Frontal cortex (tissue), 4 donors: Measurements from ENCODE around the gene TUBA4B. TPM values are rescaled to one million over a fixed set of nuclear protein-coding genes. Genes with fewer than 3 reads are reported as not detected.
"Not testable (repeated sequence)": the region's sequence is repeated elsewhere in the genome, so short reads cannot be mapped to it uniquely, and the experiment has no call there.

Experiments used
- DNase-seq, 2 donors: peaks; one replicate each; pipeline ENCODE4 v3.0.0; 2012; ENCODE audit warnings: low spot score in 2 of 2
- FAIRE-seq: peaks from 2 replicates; lab custom pipeline; 2012; peaks lifted over from hg19 to GRCh38; lab: Jason Lieb, UNC
- total RNA-seq: library from RNA; depleted of rRNA; stranded (reverse); fragments of >200 nt; gene quantifications from one replicate; pipeline ENCODE4 v1.2.3, GENCODE V29; 2014
- donor health status: control.
- donor health status: control.
- donor health status: control.

Gene TUBA4B
- total RNA-seq, 1 donor from 2014 or later = not detected

- DNase-seq (no peak), FAIRE-seq (no peak)
Measured at GRCh38 chr2:219246559-219246958, 6.5 kb upstream of the TUBA4B start.

- FAIRE-seq = no peak
- no peak for DNase-seq
Measured at GRCh38 chr2:219247678-219248642, 5.1 kb upstream of the TUBA4B start.

GRCh38 chr2:219248845-219249202, 4.2 kb upstream of the TUBA4B start:
- FAIRE-seq = no peak
- DNase-seq = no peak

- DNase-seq (no peak), FAIRE-seq (no peak)
Measured at GRCh38 chr2:219249203-219249980, 3.7 kb upstream of the TUBA4B start.

GRCh38 chr2:219250049-219250781, 2.8 kb upstream of the TUBA4B start:
- no peak for DNase-seq
- no peak for FAIRE-seq

GRCh38 chr2:219251656-219252055, 1.4 kb upstream of the TUBA4B start:
- no peak for FAIRE-seq
- no peak for DNase-seq

GRCh38 chr2:219252084-219252483, 959 bp upstream of the TUBA4B start:
- DNase-seq = no peak
- FAIRE-seq = no peak

GRCh38 chr2:219252570-219252899, 508 bp upstream of the TUBA4B start:
- FAIRE-seq = no peak
- DNase-seq = no peak

- FAIRE-seq (no peak), DNase-seq (peak; percentile 90 to 97)
Measured at GRCh38 chr2:219253753-219254589, 928 bp downstream of the TUBA4B start, which contains the start of gene TUBA4A. TUBA4A (minus strand) TSS chr2:219253918; CDS start chr2:219253858, 60 bp downstream.

GRCh38 chr2:219254590-219255201, 1.7 kb downstream of the TUBA4B start:
- FAIRE-seq (no peak), DNase-seq (no peak)

GRCh38 chr2:219258942-219259341, 5.9 kb downstream of the TUBA4B start:
- DNase-seq, FAIRE-seq: not testable (repeated sequence)

GRCh38 chr2:219261024-219261855, 8.2 kb downstream of the TUBA4B start:
- DNase-seq (no peak), FAIRE-seq (no peak)

GRCh38 chr2:219266232-219266631, 13.2 kb downstream of the TUBA4B start:
- no peak for DNase-seq
- no peak for FAIRE-seq

GRCh38 chr2:219266886-219267285, 13.8 kb downstream of the TUBA4B start:
- no peak for DNase-seq
- FAIRE-seq = no peak

GRCh38 chr2:219268294-219268693, 15.3 kb downstream of the TUBA4B start:
- no peak for FAIRE-seq

GRCh38 chr2:219269362-219270054, 16.5 kb downstream of the TUBA4B start:
- DNase-seq (no peak), FAIRE-seq (no peak)

More at GRCh38 chr2:219268294-219268693, 15.3 kb downstream of the TUBA4B start:
- DNase-seq = no peak

- FAIRE-seq (no peak), DNase-seq (no peak)
Measured at GRCh38 chr2:219270055-219270372, 17.0 kb downstream of the TUBA4B start.

GRCh38 chr2:219271021-219271420, 18.0 kb downstream of the TUBA4B start:
- DNase-seq = no peak
- no peak for FAIRE-seq
